Osteocyte (in vitro differentiated cells): Measurements from ENCODE around the gene ISM2. TPM values are rescaled to one million over a fixed set of nuclear protein-coding genes. Genes with fewer than 3 reads are reported as not detected.

Experiments used
- DNase-seq: peaks from one replicate; pipeline ENCODE4 v3.0.0; 2021; ENCODE audit warnings: mixed read lengths; ENCODE audit not compliant: unreplicated experiment; ENCODE audit errors: extremely low spot score
- H3K27ac Mint-ChIP-seq: one replicate; pipeline ENCODE4 v1.8.0; 2021; ENCODE audit warnings: mild to moderate bottlenecking, mixed read lengths; ENCODE audit not compliant: unreplicated experiment
- H3K27me3 Mint-ChIP-seq: one replicate; pipeline ENCODE4 v1.8.0; 2021; ENCODE audit warnings: mixed read lengths; ENCODE audit not compliant: unreplicated experiment
- H3K36me3 Mint-ChIP-seq: one replicate; pipeline ENCODE4 v1.8.0; 2021; ENCODE audit warnings: mixed read lengths; ENCODE audit not compliant: unreplicated experiment
- H3K4me1 Mint-ChIP-seq: one replicate; pipeline ENCODE4 v1.8.0; 2021; ENCODE audit warnings: mixed read lengths; ENCODE audit not compliant: unreplicated experiment
- H3K4me3 Mint-ChIP-seq: one replicate; pipeline ENCODE4 v1.8.0; 2021; ENCODE audit warnings: mild to moderate bottlenecking, moderate library complexity, mixed read lengths; ENCODE audit not compliant: unreplicated experiment
- H3K9me3 Mint-ChIP-seq: one replicate; pipeline ENCODE4 v1.8.0; 2021; ENCODE audit warnings: mixed read lengths; ENCODE audit not compliant: unreplicated experiment
- CTCF ChIP-seq: fragments of 200-600 bp; sonication (generic); IDR thresholded peaks from 2 replicates; pipeline ENCODE4 v1.5.0; 2021; ENCODE audit warnings: antibody characterized with exemption, mild to moderate bottlenecking, moderate library complexity
- total RNA-seq: library from RNA; stranded (reverse); gene quantifications from 2 replicates; pipeline ENCODE4 v1.2.1, GENCODE V29; 2021

Gene ISM2
- total RNA-seq, 1 donor from 2014 or later: not detected

DNA sequence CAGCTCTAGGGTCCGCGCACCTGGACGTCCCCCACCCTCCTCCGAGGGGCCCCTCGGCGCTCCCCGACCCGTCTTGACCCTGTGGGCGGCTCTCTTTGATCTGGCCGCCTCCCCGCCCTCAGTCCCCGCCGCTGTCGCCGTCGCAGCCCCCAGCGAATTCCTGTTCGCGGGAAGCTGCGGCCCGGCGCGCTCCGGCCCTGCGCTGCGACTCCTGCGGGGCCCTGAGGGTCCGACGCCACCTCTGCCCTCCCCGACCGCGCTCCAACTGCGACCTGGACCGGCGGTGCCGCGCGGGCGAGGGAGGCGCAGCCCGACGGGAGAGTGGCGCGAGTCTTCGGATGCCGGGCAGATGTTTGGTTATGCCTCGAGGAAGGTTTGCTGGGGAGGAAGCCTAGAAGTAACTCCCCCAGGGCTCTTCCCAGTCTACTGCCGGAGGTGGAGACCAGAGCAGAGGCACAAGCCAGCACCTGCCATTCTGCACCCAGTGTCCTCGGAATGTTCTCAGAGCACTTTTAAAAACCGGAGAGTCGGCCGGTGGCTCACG, 440 bp upstream of the ISM2 start:
- TF ChIP-seq CTCF: no peak
- peaks cover 16% of the 10 kb centered on the region for H3K27me3 Mint-ChIP-seq

DNA sequence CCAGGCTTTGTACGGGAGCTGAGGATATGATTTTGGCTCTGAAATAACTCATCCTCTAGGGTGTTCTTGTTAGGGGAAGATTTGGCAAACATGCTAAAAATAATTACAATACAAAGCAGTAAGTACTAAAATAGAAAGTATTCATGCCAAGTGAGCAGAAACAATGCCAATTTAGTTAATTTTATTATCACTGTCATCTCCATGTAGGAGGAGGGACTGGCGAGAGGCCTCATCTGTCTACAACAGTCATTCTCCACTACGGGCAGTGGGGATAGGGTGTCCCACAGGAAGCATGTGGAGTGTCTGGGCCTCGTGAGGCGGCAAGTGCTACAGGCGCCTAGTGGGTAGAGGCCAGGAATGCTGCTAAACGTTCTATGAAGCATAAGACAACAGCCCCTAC, 3.3 kb downstream of the ISM2 start:
- Mint-ChIP-seq H3K27me3 (peaks cover 17% of the 10 kb centered on the region), H3K4me3 (no peak overlapping the region), H3K9me3 (no peaks in the 10 kb centered on the region), H3K27ac (no peak overlapping the region), H3K36me3 (no peaks in the 10 kb centered on the region), H3K4me1 (peaks cover 3% of the 10 kb centered on the region)
- TF ChIP-seq CTCF: no peak
- no peak for DNase-seq

More for the DNA sequence above, 440 bp upstream of the ISM2 start:
- no peak overlapping the region for H3K27ac Mint-ChIP-seq
- DNase-seq: no peak
- H3K4me3 Mint-ChIP-seq: peak overlapping the region; percentile 62
- no peaks in the 10 kb centered on the region for H3K36me3 Mint-ChIP-seq
- H3K4me1 Mint-ChIP-seq: peaks cover 3% of the 10 kb centered on the region
- peaks cover 3% of the 10 kb centered on the region for H3K9me3 Mint-ChIP-seq

GRCh38 chr14:77491056-77491455, 7.6 kb downstream of the ISM2 start:
- Mint-ChIP-seq H3K27me3 (peaks cover 2% of the 10 kb centered on the region), H3K4me1 (no peaks in the 10 kb centered on the region), H3K36me3 (no peaks in the 10 kb centered on the region), H3K9me3 (no peaks in the 10 kb centered on the region), H3K4me3 (no peak overlapping the region), H3K27ac (no peak overlapping the region)
- TF ChIP-seq CTCF: no peak
- DNase-seq: no peak

DNA sequence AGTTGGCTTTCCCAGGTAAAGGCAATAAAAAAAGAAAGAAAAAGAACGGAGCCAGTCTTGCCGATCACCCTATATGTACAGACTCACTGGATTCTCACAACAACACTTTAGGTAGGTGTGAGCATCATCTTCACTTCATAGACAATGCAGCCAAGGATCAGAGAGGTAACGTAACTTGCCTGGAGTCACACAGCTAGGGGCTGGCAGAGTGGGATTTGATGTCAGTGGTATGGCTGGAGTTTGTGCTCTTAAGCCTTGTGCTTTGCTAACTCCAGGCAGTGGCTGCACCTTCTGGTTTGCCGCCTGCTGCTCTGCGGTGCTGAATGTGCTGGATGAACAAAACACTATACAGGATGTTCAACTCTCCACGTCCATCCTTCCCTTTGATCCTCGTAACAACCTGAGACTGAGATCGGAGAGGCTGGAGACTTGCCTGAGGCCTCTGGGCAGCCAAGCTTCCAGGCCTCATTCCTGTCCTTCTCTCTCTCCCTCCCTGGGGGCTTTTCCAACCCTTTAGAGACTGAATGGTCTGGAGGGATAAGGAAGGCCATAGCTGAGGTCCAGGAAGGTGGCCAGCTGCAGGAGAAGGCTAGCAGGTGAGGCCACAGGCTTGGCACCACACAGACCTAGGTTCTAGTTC, 8.1 kb downstream of the ISM2 start:
- no peak for TF ChIP-seq CTCF
- no peaks in the 10 kb centered on the region for H3K4me1 Mint-ChIP-seq
- no peak for DNase-seq
- H3K4me3 Mint-ChIP-seq: no peak overlapping the region
- H3K27ac Mint-ChIP-seq: no peak overlapping the region
- H3K36me3 Mint-ChIP-seq: no peaks in the 10 kb centered on the region
- H3K9me3 Mint-ChIP-seq: no peaks in the 10 kb centered on the region
- H3K27me3 Mint-ChIP-seq: peaks cover 2% of the 10 kb centered on the region

GRCh38 chr14:77489041-77489440, 9.6 kb downstream of the ISM2 start:
- no peaks in the 10 kb centered on the region for H3K36me3 Mint-ChIP-seq
- no peaks in the 10 kb centered on the region for H3K4me1 Mint-ChIP-seq
- H3K27ac Mint-ChIP-seq: no peak overlapping the region
- H3K27me3 Mint-ChIP-seq: peaks cover 2% of the 10 kb centered on the region
- no peak for DNase-seq
- H3K9me3 Mint-ChIP-seq: no peaks in the 10 kb centered on the region
- H3K4me3 Mint-ChIP-seq: no peak overlapping the region
- TF ChIP-seq CTCF: no peak
